GM12891 (cell line): ENCODE measurements around the gene NKD1.

Experiments
- PAX5 ChIP-seq: IDR thresholded peaks from 2 replicates; pipeline ENCODE4 v1.6.1; 2011; ENCODE audit warnings: low read length, moderate library complexity, mild to moderate bottlenecking; ENCODE audit not compliant: insufficient read depth, severe bottlenecking
- POLR2A ChIP-seq: IDR thresholded peaks from 2 replicates; pipeline ENCODE4 v1.6.1; 2011; ENCODE audit warnings: low read depth, low read length, control low read depth
- POLR2AphosphoS5 ChIP-seq: IDR thresholded peaks from 2 replicates; pipeline ENCODE4 v1.6.1; 2011; ENCODE audit warnings: low read depth, low read length, control low read depth
- POU2F2 ChIP-seq: IDR thresholded peaks from 2 replicates; pipeline ENCODE4 v1.6.1; 2011; ENCODE audit warnings: low read depth, mild to moderate bottlenecking, control low read depth, low read length, moderate library complexity
- SPI1 ChIP-seq: IDR thresholded peaks from 2 replicates; pipeline ENCODE4 v1.6.1; 2011; ENCODE audit warnings: low read depth, low read length, control low read depth
- TAF1 ChIP-seq: IDR thresholded peaks from 2 replicates; pipeline ENCODE4 v1.6.1; 2011; ENCODE audit warnings: low read depth, low read length, control low read depth

DNA sequence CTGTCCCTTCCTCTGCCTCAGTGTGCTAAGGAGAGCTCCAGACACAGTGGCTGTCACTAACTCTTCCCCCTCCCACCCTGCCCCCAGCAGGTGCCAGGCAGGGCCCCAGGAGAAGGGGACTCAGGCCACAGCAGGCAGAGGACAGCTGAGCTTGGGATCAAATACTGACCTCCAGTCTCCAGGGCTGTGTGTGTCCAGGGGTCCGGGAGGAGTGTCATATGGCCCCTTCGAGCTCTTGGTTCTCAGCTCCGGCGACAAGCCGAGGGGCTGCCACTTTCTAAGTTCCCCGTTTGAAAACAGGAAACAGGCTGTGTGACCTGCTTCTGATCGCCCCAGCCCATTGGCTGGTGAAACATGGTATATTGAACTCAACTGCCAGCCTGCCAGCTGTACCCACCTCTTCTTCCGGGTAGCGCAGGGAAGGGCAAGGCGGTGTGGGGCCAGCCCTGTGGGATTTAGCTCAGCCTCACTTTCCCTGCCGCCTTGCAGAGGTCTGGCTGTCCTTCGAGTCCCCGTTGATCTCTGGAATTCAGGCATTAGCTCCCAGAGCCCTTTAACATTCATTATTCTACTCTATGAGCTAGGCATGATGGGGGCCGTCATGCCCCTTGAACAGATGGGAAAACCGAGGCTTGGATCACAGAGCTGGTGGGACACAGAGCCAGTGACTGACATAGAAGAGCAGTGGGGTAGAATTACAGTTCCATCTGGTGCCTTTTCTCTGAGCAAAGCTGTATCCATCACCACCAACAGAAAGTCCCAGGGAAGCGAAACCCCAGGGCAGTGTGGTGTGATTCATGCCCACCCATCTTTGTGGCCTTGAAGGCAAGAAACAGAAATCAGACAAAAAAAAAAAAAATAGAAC is 133.1 kb downstream of the NKD1 start, which contains the start of gene SNX20:
- TF ChIP-seq TAF1 (no peak; the same call in 1 of the 2 replicates), POLR2AphosphoS5 (peak; percentile 65), POLR2A (peak; percentile 61; the same call in 1 of the 2 replicates), SPI1 (peak; percentile 60), POU2F2 (no peak; the same call in 1 of the 2 replicates), PAX5 (no peak)
